Testis (tissue), 2 donors: ENCODE measurements around the gene TTYH2.

Source experiments
- POLR2A ChIP-seq: fragments of 450-650 bp; IDR thresholded peaks from one replicate; pipeline ENCODE4 v1.6.1; 2017; ENCODE audit warnings: antibody characterized with exemption, mild to moderate bottlenecking, moderate library complexity
- TF ChIP-seq, protein P1 (sequence below), 3 experiments: fragments of 450-650 bp in 2 of 3; fragments of 200-600 bp in 1 of 3; sonication (generic) in 1 of 3; IDR thresholded peaks; one replicate each; pipeline ENCODE4 v1.5.1; 2016 to 2019; ENCODE audit warnings: antibody characterized with exemption in 3 of 3, mild to moderate bottlenecking in 2 of 3, moderate library complexity in 1 of 3

DNA sequence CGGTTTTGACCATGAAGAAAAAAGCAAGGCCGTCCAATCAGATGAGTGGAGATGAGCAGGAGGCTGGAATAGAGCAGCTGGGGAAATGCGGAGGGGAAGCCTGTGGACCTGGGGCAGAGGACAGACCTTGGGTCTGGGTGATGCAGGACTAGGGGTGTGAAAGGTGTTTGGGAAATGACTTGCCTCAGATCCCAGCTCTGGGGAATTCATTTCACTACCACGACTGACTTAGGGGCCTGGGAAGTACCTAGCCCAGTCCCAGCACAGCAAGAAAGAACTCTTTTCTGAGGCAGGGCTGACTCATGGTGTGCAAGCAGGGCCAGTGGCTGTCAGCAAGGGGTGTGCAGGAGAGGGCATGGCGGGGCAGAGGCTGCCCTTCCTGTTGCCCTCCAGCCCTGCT lies 75.4 kb downstream of the TTYH2 start:
- TF ChIP-seq POLR2A = no peak
- TF ChIP-seq, protein P1, sequence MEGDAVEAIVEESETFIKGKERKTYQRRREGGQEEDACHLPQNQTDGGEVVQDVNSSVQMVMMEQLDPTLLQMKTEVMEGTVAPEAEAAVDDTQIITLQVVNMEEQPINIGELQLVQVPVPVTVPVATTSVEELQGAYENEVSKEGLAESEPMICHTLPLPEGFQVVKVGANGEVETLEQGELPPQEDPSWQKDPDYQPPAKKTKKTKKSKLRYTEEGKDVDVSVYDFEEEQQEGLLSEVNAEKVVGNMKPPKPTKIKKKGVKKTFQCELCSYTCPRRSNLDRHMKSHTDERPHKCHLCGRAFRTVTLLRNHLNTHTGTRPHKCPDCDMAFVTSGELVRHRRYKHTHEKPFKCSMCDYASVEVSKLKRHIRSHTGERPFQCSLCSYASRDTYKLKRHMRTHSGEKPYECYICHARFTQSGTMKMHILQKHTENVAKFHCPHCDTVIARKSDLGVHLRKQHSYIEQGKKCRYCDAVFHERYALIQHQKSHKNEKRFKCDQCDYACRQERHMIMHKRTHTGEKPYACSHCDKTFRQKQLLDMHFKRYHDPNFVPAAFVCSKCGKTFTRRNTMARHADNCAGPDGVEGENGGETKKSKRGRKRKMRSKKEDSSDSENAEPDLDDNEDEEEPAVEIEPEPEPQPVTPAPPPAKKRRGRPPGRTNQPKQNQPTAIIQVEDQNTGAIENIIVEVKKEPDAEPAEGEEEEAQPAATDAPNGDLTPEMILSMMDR (IDR thresholded peaks at IDR 0.05) = no peak
